ENCODE results near the gene SELENON. TPM values are rescaled to one million over a fixed set of nuclear protein-coding genes. Genes with fewer than 3 reads are reported as not detected.

Gene SELENON
- total and polyA plus RNA-seq, 2 experiments from 2014 or later: 9.0 to 49.7 TPM

GRCh38 chr1:25845664-25846063, 45.7 kb downstream of the SELENON start:
- H3K36me3 ChIP-seq (ENCODE audit: low read depth): no peaks in the 10 kb centered on the region
- DNase-seq: no peak
- H3K4me3 ChIP-seq: no peak overlapping the region
- H3K27me3 ChIP-seq (replicated peaks; ENCODE audit: insufficient read depth): no peaks in the 10 kb centered on the region
- in situ Hi-C loops (cut with MboI): no loop called here
- H2AFZ ChIP-seq: no peak overlapping the region
- peaks cover 7% of the 10 kb centered on the region; the same call in 1 of the 2 replicates for H3F3A ChIP-seq (ENCODE audit: insufficient read depth)
- H3K4me1 ChIP-seq (ENCODE audit: insufficient read depth): no peaks in the 10 kb centered on the region
- H3K27ac ChIP-seq: no peak overlapping the region
- WGBS, 2 experiments (ENCODE audit: low coverage in 1 of 2, low lambda C conversion rate in 2 of 2, missing lambda C conversion rate in 2 of 2): 85 to 88% methylated on average over 5 of the region's 5 CpGs
- H3K79me2 ChIP-seq (ENCODE audit: insufficient read depth): 0 out of 2 replicates have a peak, but pooled peaks cover 4% of the 10 kb centered on the region
- no peaks in the 10 kb centered on the region for H3K9me2 ChIP-seq (ENCODE audit: insufficient read depth)
- H3K4me2 ChIP-seq (ENCODE audit: unreplicated experiment): no peak overlapping the region
- H4K20me1 ChIP-seq (ENCODE audit: insufficient read depth): no peaks in the 10 kb centered on the region
- no peaks in the 10 kb centered on the region for H3K9me3 ChIP-seq (ENCODE audit: low read depth)
- no peak overlapping the region for H3K9ac ChIP-seq
- TF ChIP-seq EZH2 (IDR thresholded peaks at IDR 0.05; ENCODE audit: insufficient read depth, poor library complexity, severe bottlenecking) (no peak), EZH2phosphoT487 (IDR thresholded peaks at IDR 0.05; ENCODE audit: insufficient read depth, low read depth) (no peak)

DNA sequence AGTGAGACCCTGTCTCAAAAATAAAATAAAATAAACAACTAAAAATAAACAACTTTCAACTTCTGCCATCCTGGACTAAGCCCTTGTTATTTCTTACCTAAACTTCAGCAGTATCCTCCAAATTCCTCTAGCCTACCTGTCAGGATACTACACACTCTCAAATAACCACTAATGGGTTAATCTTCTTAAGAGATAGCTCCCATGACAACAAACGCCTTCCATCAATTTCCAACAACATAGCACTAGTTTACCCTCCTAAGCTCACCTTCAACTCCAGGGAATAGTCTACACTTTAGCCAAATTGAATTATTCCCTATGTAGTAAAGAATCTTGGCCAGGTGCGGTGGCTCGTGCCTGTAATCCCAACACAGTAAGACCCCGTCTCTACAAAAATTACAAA, 47.9 kb downstream of the SELENON start:
- in situ Hi-C loops (cut with MboI): no loop called here
- Histone ChIP-seq H3K4me3 (no peak overlapping the region), H3K4me1 (ENCODE audit: insufficient read depth) (no peaks in the 10 kb centered on the region), H3K27ac (no peak overlapping the region), H3K9ac (no peak overlapping the region), H2AFZ (no peak overlapping the region), H3K4me2 (ENCODE audit: unreplicated experiment) (no peak overlapping the region), H3K36me3 (ENCODE audit: low read depth) (no peaks in the 10 kb centered on the region), H3K9me2 (ENCODE audit: insufficient read depth) (no peaks in the 10 kb centered on the region), H3F3A (ENCODE audit: insufficient read depth) (peaks cover 7% of the 10 kb centered on the region; the same call in 1 of the 2 replicates), H3K9me3 (ENCODE audit: low read depth) (no peaks in the 10 kb centered on the region), H4K20me1 (ENCODE audit: insufficient read depth) (no peaks in the 10 kb centered on the region), H3K79me2 (ENCODE audit: insufficient read depth) (peaks cover 11% of the 10 kb centered on the region; the same call in 1 of the 2 replicates), H3K27me3 (replicated peaks; ENCODE audit: insufficient read depth) (no peaks in the 10 kb centered on the region)
- no peak for TF ChIP-seq EZH2 (IDR thresholded peaks at IDR 0.05; ENCODE audit: insufficient read depth, poor library complexity, severe bottlenecking)
- TF ChIP-seq EZH2phosphoT487 (IDR thresholded peaks at IDR 0.05; ENCODE audit: insufficient read depth, low read depth): no peak
- DNase-seq: no peak
- 70 to 75% methylated on average over 4 of the region's 4 CpGs for WGBS, 2 experiments (ENCODE audit: low coverage in 1 of 2, low lambda C conversion rate in 2 of 2, missing lambda C conversion rate in 2 of 2)

DNA sequence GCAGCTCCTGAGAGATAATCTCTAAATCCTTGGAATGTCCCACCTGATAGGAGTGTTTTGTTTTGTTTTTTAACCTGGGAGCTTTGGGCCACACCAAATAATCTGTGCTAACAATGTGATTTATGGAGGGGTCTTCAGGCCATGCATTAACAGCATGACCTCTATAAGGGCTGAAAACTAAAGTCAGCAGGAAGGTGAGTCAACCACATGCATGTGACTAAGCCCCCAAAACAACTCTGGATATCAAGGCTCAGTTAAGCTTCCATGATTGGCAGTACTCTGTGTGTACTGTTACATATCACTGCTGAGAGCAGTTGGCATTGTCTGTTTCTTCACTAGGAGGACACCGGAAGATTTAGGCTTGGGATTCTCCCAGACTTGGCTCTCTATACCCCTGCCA, 48.5 kb downstream of the SELENON start:
- Histone ChIP-seq H3K4me2 (ENCODE audit: unreplicated experiment) (no peak overlapping the region), H3F3A (ENCODE audit: insufficient read depth) (peaks cover 7% of the 10 kb centered on the region; the same call in 1 of the 2 replicates), H2AFZ (0 out of 2 replicates have a peak overlapping the region, but pooled peaks have one; percentile 34), H4K20me1 (ENCODE audit: insufficient read depth) (no peaks in the 10 kb centered on the region), H3K9me3 (ENCODE audit: low read depth) (no peaks in the 10 kb centered on the region), H3K27me3 (replicated peaks; ENCODE audit: insufficient read depth) (no peaks in the 10 kb centered on the region), H3K4me3 (no peak overlapping the region), H3K9ac (no peak overlapping the region), H3K36me3 (ENCODE audit: low read depth) (no peaks in the 10 kb centered on the region), H3K4me1 (ENCODE audit: insufficient read depth) (no peaks in the 10 kb centered on the region), H3K9me2 (ENCODE audit: insufficient read depth) (no peaks in the 10 kb centered on the region), H3K27ac (no peak overlapping the region), H3K79me2 (ENCODE audit: insufficient read depth) (peaks cover 17% of the 10 kb centered on the region; the same call in 1 of the 2 replicates)
- WGBS, 2 experiments (ENCODE audit: low coverage in 1 of 2, low lambda C conversion rate in 2 of 2, missing lambda C conversion rate in 2 of 2): 4 to 18% methylated on average over 1 of the region's 1 CpG
- in situ Hi-C loops (cut with MboI): no loop called here
- no peak for DNase-seq
- no peak for TF ChIP-seq EZH2 (IDR thresholded peaks at IDR 0.05; ENCODE audit: insufficient read depth, poor library complexity, severe bottlenecking)
- TF ChIP-seq EZH2phosphoT487 (IDR thresholded peaks at IDR 0.05; ENCODE audit: insufficient read depth, low read depth): no peak

- H2AFZ ChIP-seq: no peak overlapping the region; the same call in 1 of the 2 replicates
- 97 to 100% methylated on average over 2 of the region's 2 CpGs for WGBS, 2 experiments (ENCODE audit: low coverage in 1 of 2, low lambda C conversion rate in 2 of 2, missing lambda C conversion rate in 2 of 2)
- TF ChIP-seq EZH2 (IDR thresholded peaks at IDR 0.05; ENCODE audit: insufficient read depth, poor library complexity, severe bottlenecking) (no peak), EZH2phosphoT487 (IDR thresholded peaks at IDR 0.05; ENCODE audit: insufficient read depth, low read depth) (no peak)
- no peak overlapping the region for H3K27ac ChIP-seq
- H3K4me3 ChIP-seq: no peak overlapping the region
- in situ Hi-C loops (cut with MboI): no loop called here
- no peak overlapping the region for H3K4me2 ChIP-seq (ENCODE audit: unreplicated experiment)
- H3F3A ChIP-seq (ENCODE audit: insufficient read depth): peaks cover under 1% of the 10 kb centered on the region
- no peaks in the 10 kb centered on the region for H4K20me1 ChIP-seq (ENCODE audit: insufficient read depth)
- H3K36me3 ChIP-seq (ENCODE audit: low read depth): no peaks in the 10 kb centered on the region
- peaks cover 51% of the 10 kb centered on the region; the same call in 1 of the 2 replicates for H3K79me2 ChIP-seq (ENCODE audit: insufficient read depth)
- H3K27me3 ChIP-seq (replicated peaks; ENCODE audit: insufficient read depth): no peaks in the 10 kb centered on the region
- no peak for DNase-seq
- H3K9ac ChIP-seq: no peak overlapping the region
- H3K9me3 ChIP-seq (ENCODE audit: low read depth): no peaks in the 10 kb centered on the region
- no peaks in the 10 kb centered on the region for H3K4me1 ChIP-seq (ENCODE audit: insufficient read depth)
- no peaks in the 10 kb centered on the region for H3K9me2 ChIP-seq (ENCODE audit: insufficient read depth)
These were observed 54.6 kb downstream of the SELENON start for GRCh38 chr1:25854554-25854953.

All from GM23248 (cell line).